NCI-H1436 (cell line): ENCODE measurements around the gene PPP6R3.

Experiments
- DNase-seq: peaks from one replicate; lab custom pipeline; 2025; lab: John Stamatoyannopoulos, UW

PPP6R3 gene

GRCh38 chr11:68651985-68652682 is 191.6 kb downstream of the PPP6R3 start:
- no peak for DNase-seq

- no peak for DNase-seq
Observed at GRCh38 chr11:68652683-68653156, 192.2 kb downstream of the PPP6R3 start.

- no peak for DNase-seq
Observed at GRCh38 chr11:68653486-68654430, 193.2 kb downstream of the PPP6R3 start.

DNA sequence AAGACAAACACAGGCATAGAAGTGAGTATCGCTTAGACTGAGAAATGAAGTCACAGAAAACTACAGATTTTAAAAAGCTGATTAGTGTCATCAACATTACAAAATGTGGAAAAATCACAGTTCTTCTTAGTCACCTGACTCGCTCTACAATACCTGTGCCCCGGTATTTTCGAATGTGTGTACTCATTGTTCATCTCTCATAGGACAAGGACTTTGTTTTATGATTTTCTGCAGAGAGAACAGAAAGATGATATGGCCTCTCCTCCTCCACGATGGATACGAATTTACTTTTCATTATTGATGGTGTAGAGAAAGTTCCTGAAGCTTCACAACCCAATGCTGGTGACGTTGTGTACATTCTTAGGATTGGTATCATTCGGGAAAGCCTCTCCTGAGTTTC is 194.4 kb downstream of the PPP6R3 start:
- DNase-seq = no peak

DNA sequence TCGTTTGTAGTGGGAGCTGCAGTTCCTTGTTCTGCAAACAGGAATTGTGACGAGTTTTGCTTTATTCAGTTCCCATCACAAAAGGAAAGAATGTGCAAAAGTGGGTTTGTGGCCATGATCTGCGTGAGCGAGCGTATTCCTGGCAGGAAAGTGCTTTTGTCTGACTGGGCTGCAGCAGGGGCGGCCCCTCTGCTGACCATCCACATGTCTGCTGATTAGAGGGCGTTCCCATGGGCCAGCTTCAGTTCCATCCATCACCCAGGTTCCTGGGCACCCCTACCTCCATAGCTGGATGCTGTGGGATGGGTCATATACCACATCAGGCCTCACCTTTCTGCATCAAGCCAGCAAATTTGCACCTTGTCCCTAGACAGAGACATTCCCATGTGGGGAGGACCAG is 194.9 kb downstream of the PPP6R3 start:
- no peak for DNase-seq

- no peak for DNase-seq
Observed at GRCh38 chr11:68655806-68656205, 195.3 kb downstream of the PPP6R3 start.

- no peak for DNase-seq
Observed at GRCh38 chr11:68657021-68657780, 196.6 kb downstream of the PPP6R3 start.

DNA sequence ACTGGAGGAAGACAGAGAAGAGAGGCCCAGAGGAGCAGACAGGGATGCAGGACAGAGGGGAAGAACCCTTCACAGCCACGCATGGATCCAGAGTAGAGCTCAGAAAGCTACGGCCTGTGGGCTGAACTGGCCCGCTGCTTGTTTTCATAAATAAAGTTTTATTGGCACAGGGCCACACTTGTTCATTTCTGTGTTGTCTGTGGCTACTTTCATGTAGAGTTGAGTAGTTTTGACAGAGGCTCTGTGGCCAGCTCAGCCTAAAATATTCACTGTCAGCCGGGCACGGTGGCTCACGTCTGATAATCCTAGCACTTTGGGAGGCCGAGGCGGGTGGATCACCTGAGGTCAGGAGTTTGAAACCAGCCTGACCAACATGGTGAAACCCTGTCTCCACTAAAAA is 197.5 kb downstream of the PPP6R3 start:
- DNase-seq = no peak

DNA sequence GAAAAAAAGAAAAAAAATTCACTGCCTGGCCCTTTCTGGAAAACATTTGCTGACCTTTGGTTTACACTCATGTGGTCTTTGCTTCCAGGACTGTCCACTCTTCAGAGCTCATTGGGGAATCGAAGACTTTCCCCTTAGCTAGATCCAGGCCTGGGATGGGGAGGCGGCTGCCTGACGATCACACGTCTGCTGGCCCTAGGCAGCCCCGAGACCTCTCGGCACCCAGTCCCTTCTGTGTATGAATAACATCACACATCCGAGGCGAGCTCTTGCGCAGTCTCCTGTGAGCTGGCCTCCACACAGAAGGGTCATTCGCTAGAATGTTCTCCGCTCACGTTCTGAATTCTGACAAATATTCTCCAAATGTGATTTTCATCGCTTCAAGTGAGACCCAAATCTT is 198.1 kb downstream of the PPP6R3 start:
- no peak for DNase-seq

- peak; percentile 95 for DNase-seq
Observed at GRCh38 chr11:68659158-68659921, 198.8 kb downstream of the PPP6R3 start.

- DNase-seq = no peak
Observed at GRCh38 chr11:68660066-68660810, 199.7 kb downstream of the PPP6R3 start.

DNA sequence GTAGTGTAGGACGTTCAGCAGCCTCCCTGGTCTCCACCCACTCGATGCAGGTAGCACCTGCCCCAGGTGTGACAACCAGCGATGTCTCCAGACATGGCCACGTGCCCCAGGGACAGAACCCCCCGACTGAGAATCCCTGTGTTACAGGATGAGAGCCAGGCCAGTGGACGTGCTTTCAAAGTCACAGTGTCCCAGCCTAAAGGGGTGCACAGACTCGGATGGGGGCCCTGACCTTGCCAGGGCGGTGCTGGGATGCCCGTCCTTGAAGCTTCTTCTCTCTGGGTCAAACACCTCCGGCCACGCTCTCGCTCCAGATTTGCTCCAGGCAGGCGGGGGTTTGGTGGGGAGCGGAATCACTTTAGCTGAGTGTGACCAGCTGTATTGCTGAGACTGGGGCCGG is 200.5 kb downstream of the PPP6R3 start:
- DNase-seq = no peak

GRCh38 chr11:68661697-68662603 is 201.4 kb downstream of the PPP6R3 start:
- no peak for DNase-seq

GRCh38 chr11:68663482-68664010 is 203.0 kb downstream of the PPP6R3 start:
- no peak for DNase-seq

GRCh38 chr11:68664141-68664540 is 203.6 kb downstream of the PPP6R3 start:
- no peak for DNase-seq

DNA sequence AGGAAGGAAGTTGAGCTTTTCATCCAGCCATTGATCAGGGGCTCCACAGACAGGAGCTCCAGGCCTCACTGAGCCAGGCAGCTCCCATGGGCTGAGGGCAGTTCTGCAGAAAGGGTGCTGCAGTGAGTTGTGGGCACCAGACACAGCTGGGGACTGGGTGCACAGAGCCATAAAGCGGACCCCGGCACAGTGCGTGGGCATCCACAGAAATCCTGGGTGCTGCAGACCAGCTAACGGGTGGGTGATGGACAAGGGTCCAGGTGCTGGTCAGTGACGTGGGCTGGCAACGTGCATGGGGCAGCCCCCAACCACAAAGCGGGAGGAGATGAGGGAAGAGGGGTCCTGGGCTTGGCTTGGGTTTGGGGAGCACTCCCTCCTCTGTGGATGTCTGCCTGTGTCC is 204.4 kb downstream of the PPP6R3 start:
- DNase-seq = no peak
